ENCODE results near the gene DIAPH2.

DIAPH2 gene

DNA sequence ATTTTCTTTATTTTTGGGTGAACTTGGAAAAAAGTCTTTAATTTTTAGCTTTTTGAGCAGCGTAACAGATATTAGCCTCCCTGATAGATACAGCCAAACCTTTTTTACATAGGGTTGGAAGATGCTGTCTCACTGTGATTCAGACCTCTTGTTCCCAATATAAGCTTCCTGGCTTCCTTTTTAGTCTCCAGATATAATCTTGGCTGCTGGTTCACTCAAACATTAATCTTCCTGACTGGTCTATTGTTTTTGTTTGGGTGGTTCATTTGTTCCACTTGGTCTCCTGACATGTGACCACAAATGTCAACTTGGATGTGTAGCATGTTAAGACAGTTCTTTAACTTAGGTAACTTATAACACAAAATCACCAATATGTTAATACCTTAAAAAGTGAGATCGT lies 222.1 kb downstream of the DIAPH2 start:
- Histone ChIP-seq H3K9ac (ENCODE audit: low read depth, low read length, poor library complexity, severe bottlenecking) (no peak overlapping the region), H3K4me3 (ENCODE audit: low read length, poor library complexity, severe bottlenecking) (no peak overlapping the region), H3K79me2 (ENCODE audit: insufficient read depth, low read length) (no peaks in the 10 kb centered on the region), H3K4me1 (ENCODE audit: insufficient read depth, low read length, poor library complexity, severe bottlenecking) (no peaks in the 10 kb centered on the region), H2AFZ (ENCODE audit: low read length) (no peak overlapping the region), H3F3A (ENCODE audit: low read depth) (no peaks in the 10 kb centered on the region), H3K4me2 (ENCODE audit: low read depth, low read length, poor library complexity, severe bottlenecking) (no peak overlapping the region), H3K9me2 (replicated peaks; ENCODE audit: low read depth, low read length) (no peaks in the 10 kb centered on the region), H4K20me1 (ENCODE audit: insufficient read depth, low read length, poor library complexity, severe bottlenecking) (no peaks in the 10 kb centered on the region), H3K36me3 (ENCODE audit: insufficient read depth, low read length) (no peaks in the 10 kb centered on the region), H3K27me3 (ENCODE audit: insufficient read depth, low read length, poor library complexity, severe bottlenecking) (no peaks in the 10 kb centered on the region), H3K9me3 (ENCODE audit: insufficient read depth, low read depth, low read length) (no peaks in the 10 kb centered on the region)
- no peak for TF ChIP-seq EZH2phosphoT487 (IDR thresholded peaks at IDR 0.05; ENCODE audit: borderline replicate concordance)
- TF ChIP-seq, protein P1, sequence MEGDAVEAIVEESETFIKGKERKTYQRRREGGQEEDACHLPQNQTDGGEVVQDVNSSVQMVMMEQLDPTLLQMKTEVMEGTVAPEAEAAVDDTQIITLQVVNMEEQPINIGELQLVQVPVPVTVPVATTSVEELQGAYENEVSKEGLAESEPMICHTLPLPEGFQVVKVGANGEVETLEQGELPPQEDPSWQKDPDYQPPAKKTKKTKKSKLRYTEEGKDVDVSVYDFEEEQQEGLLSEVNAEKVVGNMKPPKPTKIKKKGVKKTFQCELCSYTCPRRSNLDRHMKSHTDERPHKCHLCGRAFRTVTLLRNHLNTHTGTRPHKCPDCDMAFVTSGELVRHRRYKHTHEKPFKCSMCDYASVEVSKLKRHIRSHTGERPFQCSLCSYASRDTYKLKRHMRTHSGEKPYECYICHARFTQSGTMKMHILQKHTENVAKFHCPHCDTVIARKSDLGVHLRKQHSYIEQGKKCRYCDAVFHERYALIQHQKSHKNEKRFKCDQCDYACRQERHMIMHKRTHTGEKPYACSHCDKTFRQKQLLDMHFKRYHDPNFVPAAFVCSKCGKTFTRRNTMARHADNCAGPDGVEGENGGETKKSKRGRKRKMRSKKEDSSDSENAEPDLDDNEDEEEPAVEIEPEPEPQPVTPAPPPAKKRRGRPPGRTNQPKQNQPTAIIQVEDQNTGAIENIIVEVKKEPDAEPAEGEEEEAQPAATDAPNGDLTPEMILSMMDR (conservative IDR thresholded peaks at IDR 0.05; ENCODE audit: low read length) = no peak

DNA sequence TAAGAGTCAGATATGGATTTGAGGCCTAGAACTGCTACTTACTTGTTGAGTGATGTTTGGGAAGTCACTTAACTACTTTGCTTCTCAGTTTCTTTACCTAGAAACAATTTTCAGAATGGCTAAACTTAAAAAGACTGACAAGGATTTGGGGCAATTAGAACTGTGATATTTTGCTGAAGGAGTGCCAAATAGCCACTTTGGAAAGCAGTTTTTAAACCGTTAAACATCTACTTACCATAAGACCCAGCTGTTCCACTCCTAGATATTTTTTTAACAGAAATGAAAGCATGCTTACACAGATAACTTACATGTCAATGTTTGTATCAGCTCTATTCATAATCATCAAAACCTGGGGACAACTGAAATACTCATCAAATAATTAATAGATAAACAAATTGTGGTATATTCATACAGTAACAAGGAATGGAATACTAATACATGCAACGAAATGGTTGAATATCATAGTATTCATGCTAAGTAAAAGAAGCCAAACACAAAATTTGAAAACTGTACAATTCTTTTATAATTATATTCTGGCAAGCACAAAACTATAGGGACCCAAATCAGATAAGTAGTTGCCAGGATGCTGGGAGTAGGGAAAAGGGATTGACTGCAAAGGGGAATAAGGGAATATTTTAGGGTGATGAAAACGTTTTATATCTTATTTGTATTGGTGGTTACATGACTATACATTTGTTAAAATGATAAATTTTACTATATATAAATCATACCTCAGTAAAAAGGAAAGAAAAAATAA lies 223.1 kb downstream of the DIAPH2 start:
- Histone ChIP-seq H3K4me2 (ENCODE audit: low read depth, low read length, poor library complexity, severe bottlenecking) (no peak overlapping the region), H3K9me2 (replicated peaks; ENCODE audit: low read depth, low read length) (no peaks in the 10 kb centered on the region), H3K36me3 (ENCODE audit: insufficient read depth, low read length) (no peaks in the 10 kb centered on the region), H2AFZ (ENCODE audit: low read length) (no peak overlapping the region), H3K9me3 (ENCODE audit: insufficient read depth, low read depth, low read length) (no peaks in the 10 kb centered on the region), H3K79me2 (ENCODE audit: insufficient read depth, low read length) (no peaks in the 10 kb centered on the region), H3K4me1 (ENCODE audit: insufficient read depth, low read length, poor library complexity, severe bottlenecking) (no peaks in the 10 kb centered on the region), H3K9ac (ENCODE audit: low read depth, low read length, poor library complexity, severe bottlenecking) (no peak overlapping the region), H3F3A (ENCODE audit: low read depth) (no peaks in the 10 kb centered on the region), H3K27me3 (ENCODE audit: insufficient read depth, low read length, poor library complexity, severe bottlenecking) (no peaks in the 10 kb centered on the region), H3K4me3 (ENCODE audit: low read length, poor library complexity, severe bottlenecking) (no peak overlapping the region), H4K20me1 (ENCODE audit: insufficient read depth, low read length, poor library complexity, severe bottlenecking) (no peaks in the 10 kb centered on the region)
- TF ChIP-seq, protein P1 (conservative IDR thresholded peaks at IDR 0.05; ENCODE audit: low read length) = no peak
- no peak for TF ChIP-seq EZH2phosphoT487 (IDR thresholded peaks at IDR 0.05; ENCODE audit: borderline replicate concordance)

DNA sequence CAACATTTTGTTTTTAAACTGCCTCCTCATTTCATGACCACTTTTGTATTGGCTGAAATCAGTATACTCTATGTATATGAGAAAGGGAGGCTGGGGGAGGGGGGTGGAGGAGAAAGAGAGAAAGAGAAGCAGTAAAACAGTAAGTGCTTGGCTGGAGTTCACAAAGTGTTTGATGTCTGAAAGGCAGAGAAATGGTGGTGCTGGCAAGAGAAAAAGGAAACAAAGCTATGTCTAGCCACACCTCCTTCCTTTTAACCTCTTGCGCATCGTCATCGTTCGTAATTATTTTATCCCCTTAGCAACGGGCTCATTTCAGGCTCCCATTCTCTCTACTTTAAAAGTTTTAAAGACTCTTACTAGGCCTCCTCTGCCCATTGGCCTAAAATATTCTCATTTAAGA lies 224.6 kb downstream of the DIAPH2 start:
- Histone ChIP-seq H2AFZ (ENCODE audit: low read length) (no peak overlapping the region), H3K4me1 (ENCODE audit: insufficient read depth, low read length, poor library complexity, severe bottlenecking) (no peaks in the 10 kb centered on the region), H3K79me2 (ENCODE audit: insufficient read depth, low read length) (no peaks in the 10 kb centered on the region), H3K4me2 (ENCODE audit: low read depth, low read length, poor library complexity, severe bottlenecking) (no peak overlapping the region), H3K9me2 (replicated peaks; ENCODE audit: low read depth, low read length) (no peaks in the 10 kb centered on the region), H4K20me1 (ENCODE audit: insufficient read depth, low read length, poor library complexity, severe bottlenecking) (no peaks in the 10 kb centered on the region), H3K9me3 (ENCODE audit: insufficient read depth, low read depth, low read length) (no peaks in the 10 kb centered on the region), H3K27me3 (ENCODE audit: insufficient read depth, low read length, poor library complexity, severe bottlenecking) (no peaks in the 10 kb centered on the region), H3K4me3 (ENCODE audit: low read length, poor library complexity, severe bottlenecking) (no peak overlapping the region), H3K36me3 (ENCODE audit: insufficient read depth, low read length) (no peaks in the 10 kb centered on the region), H3F3A (ENCODE audit: low read depth) (no peaks in the 10 kb centered on the region), H3K9ac (ENCODE audit: low read depth, low read length, poor library complexity, severe bottlenecking) (no peak overlapping the region)
- TF ChIP-seq, protein P1 (conservative IDR thresholded peaks at IDR 0.05; ENCODE audit: low read length) = no peak
- no peak for TF ChIP-seq EZH2phosphoT487 (IDR thresholded peaks at IDR 0.05; ENCODE audit: borderline replicate concordance)
